ENCODE measurements around the gene NISCH. TPM values are rescaled to one million over a fixed set of nuclear protein-coding genes. Genes with fewer than 3 reads are reported as not detected.

The NISCH gene
- polyA plus RNA-seq, 4 donors: 85.4 to 152 (median 117) TPM

DNA sequence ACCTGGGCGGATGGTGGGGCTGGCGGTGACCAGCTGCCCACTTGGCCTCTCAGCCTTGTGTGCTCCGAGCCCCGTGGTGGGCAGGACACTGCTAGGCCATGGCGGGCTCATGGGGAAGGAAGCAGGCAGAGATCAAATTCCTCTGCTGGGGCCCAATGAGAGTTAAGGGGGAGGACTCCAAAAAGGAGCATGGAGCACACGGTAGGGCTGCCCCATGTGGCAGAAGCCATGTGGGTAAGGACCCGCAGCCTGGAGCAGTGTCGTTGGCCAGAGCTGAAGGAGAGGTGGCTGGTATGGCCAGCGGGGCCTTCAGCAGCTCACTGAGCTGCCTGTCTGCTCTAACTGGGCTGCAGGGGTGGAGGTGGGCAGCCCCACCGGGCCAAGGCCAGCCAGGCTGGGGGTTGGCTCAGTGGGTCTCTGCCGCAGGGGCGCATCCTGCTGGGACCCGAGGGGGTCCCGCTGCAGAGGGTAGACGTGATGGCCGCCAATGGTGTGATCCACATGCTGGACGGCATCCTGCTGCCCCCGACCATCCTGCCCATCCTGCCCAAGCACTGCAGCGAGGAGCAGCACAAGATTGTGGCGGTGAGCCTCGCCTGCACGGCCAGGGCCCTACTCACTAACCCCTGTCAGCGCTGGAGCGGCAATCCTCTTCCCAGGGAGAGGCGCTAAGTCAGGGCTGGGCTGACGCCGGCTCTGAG is 51.0 kb downstream of the NISCH start:
- no peak for DNase-seq (ENCODE audit: low read depth in 4 of 4, low spot score in 2 of 4)

DNA sequence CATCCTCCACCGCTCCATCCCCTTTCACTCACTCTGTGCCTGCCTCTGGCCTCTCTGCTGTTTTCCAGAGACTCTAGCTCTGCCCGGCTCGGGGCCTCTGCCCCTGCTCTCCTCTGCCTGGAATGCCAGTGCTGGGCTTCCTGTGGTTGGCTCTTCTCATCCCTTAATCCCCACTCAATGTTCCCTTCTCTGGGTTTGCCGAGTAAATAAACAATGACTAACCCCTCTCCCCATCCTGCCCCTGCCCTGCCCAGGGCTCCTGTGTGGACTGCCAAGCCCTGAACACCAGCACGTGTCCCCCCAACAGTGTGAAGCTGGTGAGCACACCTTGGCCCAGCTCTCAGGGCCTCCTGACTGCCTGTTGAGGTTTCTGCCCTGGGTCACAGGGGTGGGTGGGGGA is 52.0 kb downstream of the NISCH start:
- DNase-seq (ENCODE audit: low read depth in 4 of 4, low spot score in 2 of 4): no peak

- DNase-seq (ENCODE audit: low read depth in 4 of 4, low spot score in 2 of 4): no peak
Observed at GRCh38 chr3:52509753-52510328, 54.4 kb downstream of the NISCH start.

DNA sequence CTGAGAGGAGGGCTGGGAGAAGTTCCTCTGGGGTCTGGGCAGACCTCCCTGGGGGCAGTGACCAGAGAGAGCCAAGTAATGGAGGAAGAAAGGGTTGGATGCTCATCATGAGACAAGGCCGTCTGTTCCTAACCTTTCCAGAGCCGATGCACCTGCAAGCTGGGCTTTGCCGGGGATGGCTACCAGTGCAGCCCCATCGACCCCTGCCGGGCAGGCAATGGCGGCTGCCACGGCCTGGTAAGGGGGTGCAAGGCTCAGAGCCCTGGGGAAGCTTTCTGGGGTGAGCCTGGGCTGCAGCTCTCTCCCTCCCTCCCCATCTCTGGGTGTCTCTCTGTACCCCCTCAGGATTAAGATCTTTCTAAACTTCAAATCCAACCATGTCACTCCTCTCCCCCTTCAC is 56.1 kb downstream of the NISCH start:
- DNase-seq (ENCODE audit: low read depth in 4 of 4, low spot score in 2 of 4): no peak

DNA sequence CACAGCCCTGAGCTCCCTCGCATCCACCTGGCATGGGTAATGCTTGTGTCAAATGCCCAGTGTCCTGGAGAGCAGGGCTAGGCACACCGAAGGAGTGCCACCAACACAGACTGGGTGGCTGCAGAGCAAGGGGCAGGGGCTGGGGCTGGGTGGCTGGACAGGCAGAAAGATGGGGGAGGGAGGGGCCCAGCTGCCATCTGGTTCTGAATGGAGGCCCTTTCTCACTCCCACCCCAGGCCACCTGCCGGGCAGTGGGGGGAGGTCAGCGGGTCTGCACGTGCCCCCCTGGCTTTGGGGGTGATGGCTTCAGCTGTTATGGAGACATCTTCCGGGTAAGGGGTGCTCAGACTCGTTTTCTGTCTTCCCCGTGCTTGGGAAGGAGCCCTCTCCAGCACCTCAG is 56.7 kb downstream of the NISCH start:
- DNase-seq (ENCODE audit: low read depth in 4 of 4, low spot score in 2 of 4): no peak

- DNase-seq (ENCODE audit: low read depth in 4 of 4, low spot score in 2 of 4): no peak
Observed at GRCh38 chr3:52512727-52513126, 57.3 kb downstream of the NISCH start.

DNA sequence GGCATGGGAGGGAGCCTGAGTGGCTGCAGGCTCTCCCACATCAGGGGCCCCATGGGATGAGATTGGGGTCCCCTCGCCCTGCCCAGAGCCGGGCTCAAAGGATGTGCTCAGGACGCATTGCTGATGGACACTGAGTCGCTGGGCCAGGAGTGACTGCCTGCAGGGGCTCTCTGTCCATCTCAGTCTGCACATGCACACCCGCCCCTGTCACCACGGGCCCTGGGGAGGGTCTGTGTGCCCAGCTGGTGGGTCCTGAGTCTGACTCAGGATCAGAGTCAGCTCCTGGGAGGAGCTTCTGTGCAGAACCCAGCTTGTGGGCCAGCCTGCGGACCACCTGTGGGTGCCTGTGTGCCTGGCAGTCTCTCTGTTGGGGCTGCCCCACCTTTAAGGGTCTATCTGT is 57.9 kb downstream of the NISCH start:
- DNase-seq (ENCODE audit: low read depth in 4 of 4, low spot score in 2 of 4): no peak

DNA sequence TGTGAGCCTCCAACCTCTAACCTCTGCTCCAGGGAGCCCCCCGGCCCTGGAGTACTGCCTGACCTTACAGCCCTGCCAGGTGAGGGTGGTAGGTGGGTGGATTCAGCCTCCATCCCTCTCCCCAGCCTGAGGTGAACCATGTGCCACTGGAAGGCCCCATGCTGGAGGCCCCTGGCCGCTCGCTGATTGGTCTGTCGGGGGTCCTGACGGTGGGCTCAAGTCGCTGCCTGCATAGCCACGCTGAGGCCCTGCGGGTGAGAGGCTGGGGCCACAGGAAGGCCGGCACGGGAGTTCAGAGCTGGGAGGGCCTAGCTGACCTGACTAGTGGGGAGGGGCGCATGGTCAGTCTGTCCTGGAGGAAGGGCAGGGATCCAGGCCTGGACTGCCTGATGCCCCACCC is 59.2 kb downstream of the NISCH start:
- no peak for DNase-seq (ENCODE audit: low read depth in 4 of 4, low spot score in 2 of 4)

- no peak for DNase-seq (ENCODE audit: low read depth in 4 of 4, low spot score in 2 of 4)
Observed at GRCh38 chr3:52515192-52515591, 59.8 kb downstream of the NISCH start.

DNA sequence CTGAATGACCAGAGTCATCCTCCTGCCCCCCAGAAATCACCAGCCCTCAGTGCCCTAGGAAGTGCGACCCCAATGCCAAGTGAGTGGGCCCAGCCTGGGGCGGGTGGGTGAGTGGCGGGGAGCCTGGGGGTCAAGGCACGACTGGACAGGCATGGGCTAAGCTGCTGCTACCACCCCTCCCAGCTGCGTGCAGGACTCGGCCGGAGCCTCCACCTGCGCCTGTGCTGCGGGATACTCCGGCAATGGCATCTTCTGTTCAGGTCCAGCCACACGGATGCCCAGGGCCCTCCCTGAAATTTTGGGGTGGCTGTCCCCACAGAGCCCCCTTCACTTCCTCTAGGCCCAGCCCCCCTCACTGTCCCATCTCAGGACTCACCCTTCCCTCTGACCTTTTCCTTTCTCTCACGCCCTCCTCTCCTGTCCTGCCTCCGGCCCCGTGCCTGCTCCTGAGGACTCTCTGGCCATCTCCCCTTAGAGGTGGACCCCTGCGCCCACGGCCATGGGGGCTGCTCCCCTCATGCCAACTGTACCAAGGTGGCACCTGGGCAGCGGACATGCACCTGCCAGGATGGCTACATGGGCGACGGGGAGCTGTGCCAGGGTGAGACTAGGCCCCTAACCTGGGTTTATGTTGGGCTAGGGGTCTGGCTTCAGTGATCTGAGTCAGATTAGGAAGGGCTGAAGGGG is 61.2 kb downstream of the NISCH start:
- no peak for DNase-seq (ENCODE audit: low read depth in 4 of 4, low spot score in 2 of 4)

- no peak for DNase-seq (ENCODE audit: low read depth in 4 of 4, low spot score in 2 of 4)
Observed at GRCh38 chr3:52517796-52518722, 62.7 kb downstream of the NISCH start.

- no peak for DNase-seq (ENCODE audit: low read depth in 4 of 4, low spot score in 2 of 4)
Observed at GRCh38 chr3:52518723-52519444, 63.5 kb downstream of the NISCH start.

DNA sequence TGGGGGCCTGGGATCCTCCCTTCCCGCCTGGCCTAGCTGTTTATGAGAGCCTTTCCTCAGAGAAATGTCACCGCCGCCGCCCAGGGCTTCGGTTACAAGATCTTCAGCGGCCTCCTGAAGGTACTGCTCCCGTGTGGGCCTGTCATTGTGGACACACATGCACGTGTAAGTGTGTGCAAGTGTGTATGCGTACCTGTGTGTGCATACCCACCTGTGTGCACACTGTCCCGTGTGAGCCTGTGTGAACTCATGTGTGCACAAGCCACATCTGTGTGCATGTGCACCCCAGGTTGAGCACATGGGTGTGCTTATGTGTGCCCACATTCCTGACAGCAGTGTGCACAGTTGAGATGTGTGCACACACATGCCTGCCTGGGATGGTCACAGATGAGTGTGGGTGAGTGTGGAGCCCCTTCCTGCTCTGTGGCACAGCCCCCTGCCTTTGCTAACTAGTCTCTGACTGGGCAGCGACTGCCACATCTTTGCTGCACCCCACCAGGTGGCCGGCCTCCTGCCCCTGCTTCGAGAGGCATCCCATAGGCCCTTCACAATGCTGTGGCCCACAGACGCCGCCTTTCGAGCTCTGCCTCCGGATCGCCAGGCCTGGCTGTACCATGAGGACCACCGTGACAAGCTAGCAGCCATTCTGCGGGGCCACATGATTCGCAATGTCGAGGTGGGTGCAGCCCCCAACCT is 64.2 kb downstream of the NISCH start:
- no peak for DNase-seq (ENCODE audit: low read depth in 4 of 4, low spot score in 2 of 4)

DNA sequence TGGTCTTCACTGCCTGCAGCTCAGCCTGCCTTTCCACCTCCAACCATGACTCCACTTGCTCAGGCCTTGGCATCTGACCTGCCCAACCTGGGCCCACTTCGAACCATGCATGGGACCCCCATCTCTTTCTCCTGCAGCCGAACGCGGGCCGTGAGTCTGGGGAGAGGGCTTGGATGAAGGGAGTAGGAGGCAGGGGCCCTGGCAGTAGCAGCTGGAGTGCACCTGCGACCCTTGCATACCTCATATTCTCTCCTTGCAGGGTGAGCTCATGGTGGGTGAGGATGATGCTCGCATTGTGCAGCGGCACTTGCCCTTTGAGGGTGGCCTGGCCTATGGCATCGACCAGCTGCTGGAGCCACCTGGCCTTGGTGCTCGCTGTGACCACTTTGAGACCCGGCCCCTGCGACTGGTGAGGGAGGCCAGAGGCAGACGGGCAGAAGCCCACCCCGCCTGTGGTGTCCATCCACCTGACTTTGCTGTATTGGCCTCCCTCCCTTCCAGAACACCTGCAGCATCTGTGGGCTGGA is 64.8 kb downstream of the NISCH start:
- no peak for DNase-seq (ENCODE audit: low read depth in 4 of 4, low spot score in 2 of 4)

DNA sequence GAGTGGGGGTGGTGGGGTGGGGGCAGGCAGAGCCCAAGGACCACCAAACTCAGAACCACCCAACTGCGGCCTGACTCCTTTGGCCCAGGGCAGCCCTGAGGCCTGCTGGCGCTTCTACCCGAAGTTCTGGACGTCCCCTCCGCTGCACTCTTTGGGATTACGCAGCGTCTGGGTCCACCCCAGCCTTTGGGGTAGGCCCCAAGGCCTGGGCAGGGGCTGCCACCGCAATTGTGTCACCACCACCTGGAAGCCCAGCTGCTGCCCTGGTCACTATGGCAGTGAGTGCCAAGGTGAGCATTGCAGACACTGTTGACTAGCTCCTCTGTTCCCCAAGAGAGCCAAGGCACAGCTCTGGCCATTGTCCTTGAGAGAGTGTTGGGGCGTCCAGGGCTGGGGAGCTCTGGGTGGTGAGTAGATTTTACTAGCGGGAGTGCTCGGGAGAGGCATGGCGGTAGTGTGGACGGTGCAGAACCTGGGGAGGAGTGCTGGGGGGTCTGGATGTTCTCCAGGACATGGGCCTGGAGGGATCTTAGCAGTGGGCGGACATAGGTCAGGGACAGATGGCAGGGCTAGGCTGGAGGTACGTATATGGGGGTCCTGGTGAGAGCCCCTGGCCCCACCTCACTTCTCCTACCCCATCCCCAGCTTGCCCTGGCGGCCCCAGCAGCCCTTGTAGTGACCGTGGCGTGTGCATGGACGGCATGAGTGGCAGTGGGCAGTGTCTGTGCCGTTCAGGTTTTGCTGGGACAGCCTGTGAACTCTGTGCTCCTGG is 65.5 kb downstream of the NISCH start:
- DNase-seq (ENCODE audit: low read depth in 4 of 4, low spot score in 2 of 4): no peak

DNA sequence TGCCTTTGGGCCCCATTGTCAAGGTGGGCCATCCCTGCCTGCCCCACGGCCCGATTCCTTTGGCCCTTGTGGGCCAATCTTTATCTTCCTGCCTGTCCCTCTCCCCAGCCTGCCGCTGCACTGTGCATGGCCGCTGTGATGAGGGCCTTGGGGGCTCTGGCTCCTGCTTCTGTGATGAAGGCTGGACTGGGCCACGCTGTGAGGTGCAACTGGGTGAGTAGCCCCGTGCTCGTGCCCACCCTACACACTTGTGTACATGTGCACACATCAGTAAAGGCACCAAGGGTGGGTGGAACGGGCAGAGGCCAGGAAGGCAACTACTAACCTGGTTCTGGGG is 66.1 kb downstream of the NISCH start:
- no peak for DNase-seq (ENCODE audit: low read depth in 4 of 4, low spot score in 2 of 4)

- DNase-seq (ENCODE audit: low read depth in 4 of 4, low spot score in 2 of 4): no peak
Observed at GRCh38 chr3:52521881-52522650, 66.7 kb downstream of the NISCH start.

DNA sequence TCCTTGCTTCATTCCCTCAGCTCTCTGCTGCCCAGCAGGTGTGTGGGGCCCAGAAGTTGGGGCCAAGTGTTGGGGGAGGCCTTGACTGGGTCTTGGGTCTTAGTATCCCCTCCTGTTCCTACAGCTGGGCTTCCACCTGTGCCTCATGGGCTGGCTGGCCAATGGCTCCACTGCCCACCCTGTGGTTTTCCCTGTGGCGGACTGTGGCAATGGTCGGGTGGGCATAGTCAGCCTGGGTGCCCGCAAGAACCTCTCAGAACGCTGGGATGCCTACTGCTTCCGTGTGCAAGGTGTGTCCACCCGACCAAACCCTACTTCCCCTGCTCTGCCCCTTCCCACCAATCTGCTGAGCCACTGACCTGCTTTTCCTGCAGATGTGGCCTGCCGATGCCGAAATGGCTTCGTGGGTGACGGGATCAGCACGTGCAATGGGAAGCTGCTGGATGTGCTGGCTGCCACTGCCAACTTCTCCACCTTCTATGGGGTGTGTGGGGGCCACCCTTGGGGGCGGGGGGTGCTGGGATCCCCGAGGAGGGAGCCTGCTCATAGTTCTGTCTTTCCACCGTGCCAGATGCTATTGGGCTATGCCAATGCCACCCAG is 67.3 kb downstream of the NISCH start:
- no peak for DNase-seq (ENCODE audit: low read depth in 4 of 4, low spot score in 2 of 4)

All from left renal cortex interstitium (tissue), 4 donors.